ENCODE results near the gene MEX3D.
"Not testable (repeated sequence)": the region's sequence is repeated elsewhere in the genome, so short reads cannot be mapped to it uniquely, and the experiment has no call there.

MEX3D gene

GRCh38 chr19:1554968-1555367, 13.2 kb downstream of the MEX3D start:
- intact Hi-C loops (cut with DNase I): loop anchor here (5.0 kb wide), 1 partner anchor 112 kb away; no protein-coding TSS in a partner anchor
- DNase-seq: no peak

DNA sequence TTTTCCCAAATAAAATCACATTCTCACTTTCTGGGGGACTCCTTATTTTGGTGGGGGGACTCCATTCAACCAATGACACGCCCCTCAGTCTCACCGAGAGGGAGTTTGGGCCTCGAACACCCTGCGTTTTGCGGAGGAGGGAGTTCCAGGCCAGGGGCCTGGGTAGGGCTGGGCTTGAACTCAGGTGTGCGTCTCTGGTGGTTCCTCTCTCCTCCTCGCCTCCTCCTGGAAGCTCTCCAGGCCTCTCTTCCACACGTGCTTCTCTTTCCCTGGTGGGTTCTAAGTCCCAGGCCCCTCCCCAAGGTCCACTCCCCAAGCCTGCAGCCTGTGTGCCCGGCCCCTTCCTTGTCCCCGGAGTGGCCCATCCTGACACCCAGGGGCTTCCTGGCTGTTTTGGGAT, 14.7 kb downstream of the MEX3D start:
- DNase-seq: no peak
- intact Hi-C loops (cut with DNase I): loop anchor here (5.0 kb wide), 1 partner anchor 114 kb away; no protein-coding TSS in a partner anchor

- intact Hi-C loops (cut with DNase I): loop anchor here (5.0 kb wide), 1 partner anchor 116 kb away; no protein-coding TSS in a partner anchor
- DNase-seq: no peak
Observed at GRCh38 chr19:1551068-1552040, 16.8 kb downstream of the MEX3D start.

GRCh38 chr19:1549332-1549945, 18.7 kb downstream of the MEX3D start:
- intact Hi-C loops (cut with DNase I): no loop called here
- no peak for DNase-seq

DNA sequence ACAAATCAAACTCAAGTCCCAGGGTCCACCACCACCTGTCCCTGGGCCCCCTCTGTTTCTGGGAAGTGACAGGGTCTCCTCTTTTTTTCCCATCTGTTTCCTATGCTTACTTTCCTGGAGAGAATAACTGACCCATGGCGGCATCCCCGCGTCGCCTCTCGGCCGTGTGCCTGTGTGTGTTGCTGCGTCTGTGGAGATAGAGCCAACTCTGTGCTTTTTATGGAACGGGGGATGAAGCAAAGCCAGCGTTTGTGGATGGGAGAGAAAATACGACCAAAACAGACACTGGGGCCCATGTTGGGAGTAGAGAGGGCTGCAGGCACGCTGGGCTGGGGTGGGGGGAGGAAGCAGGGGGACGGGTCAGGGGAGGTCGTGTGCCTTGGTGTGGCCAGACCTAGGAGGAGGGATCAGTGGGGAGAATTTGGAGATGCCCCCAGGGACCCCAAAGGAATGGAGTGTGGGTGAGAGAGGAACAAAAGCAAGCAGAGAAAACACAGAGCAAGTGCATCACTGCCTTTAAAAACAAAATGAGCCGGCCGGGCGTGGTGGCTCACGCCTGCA, 27.7 kb downstream of the MEX3D start:
- intact Hi-C loops (cut with DNase I): no loop called here
- no peak for DNase-seq

DNA sequence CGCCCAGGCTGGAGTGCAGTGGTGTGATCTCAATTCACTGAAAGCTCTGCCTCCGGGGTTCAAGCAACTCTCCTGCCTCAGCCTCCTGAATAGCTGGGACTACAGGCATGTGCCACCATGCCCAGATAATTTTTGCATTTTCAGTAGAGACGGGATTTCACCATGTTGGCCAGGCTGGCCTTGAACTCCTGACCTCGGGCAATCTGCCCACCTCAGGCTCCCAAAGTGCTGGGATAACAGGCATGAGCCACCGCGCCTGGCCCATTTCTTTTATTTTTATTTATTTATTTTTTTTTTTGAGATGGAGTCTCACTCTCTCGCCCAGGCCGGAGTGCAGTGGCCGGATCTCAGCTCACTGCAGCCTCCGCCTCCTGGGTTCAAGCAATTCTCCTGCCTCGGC, 28.4 kb downstream of the MEX3D start:
- intact Hi-C loops (cut with DNase I); DNase-seq: not testable (repeated sequence)

- intact Hi-C loops (cut with DNase I): no loop called here
- DNase-seq: no peak
Observed at GRCh38 chr19:1538978-1539377, 29.1 kb downstream of the MEX3D start.

GRCh38 chr19:1535699-1536098, 32.4 kb downstream of the MEX3D start:
- DNase-seq; intact Hi-C loops (cut with DNase I): not testable (repeated sequence)

- DNase-seq: no peak
- intact Hi-C loops (cut with DNase I): no loop called here
Observed at GRCh38 chr19:1534972-1535371, 33.2 kb downstream of the MEX3D start.

DNA sequence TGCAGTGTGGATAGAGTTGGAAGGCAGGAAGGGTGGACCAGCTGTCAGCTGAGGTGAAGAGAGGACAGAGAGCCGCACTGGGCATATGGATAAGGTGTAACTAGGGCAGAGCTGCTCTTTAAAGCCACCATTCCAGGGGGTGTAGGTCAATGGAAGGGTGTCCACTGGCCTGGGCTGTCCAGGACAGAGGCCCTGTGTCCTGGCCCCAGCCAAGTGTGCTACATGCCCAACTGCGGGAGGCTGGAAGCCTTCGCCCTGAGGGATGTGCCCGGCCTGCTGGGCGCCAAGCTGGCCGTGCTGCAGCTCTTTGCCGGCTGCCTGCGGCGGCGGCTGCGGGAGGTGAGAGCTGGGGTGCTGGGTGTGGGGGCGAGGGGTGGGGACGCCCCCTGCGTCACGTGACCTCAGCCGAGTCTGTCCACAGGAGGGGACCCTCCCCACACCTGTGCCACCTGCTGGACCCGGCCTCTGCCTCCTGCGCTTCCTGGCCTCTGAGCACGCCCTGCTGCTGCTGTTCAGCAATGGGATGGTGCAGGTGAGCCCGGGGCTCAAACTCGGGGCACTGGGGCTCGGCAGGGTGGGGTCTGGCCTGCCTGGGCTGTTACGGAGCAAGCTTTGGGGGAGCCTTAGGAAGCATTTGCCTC, 34.5 kb downstream of the MEX3D start:
- intact Hi-C loops (cut with DNase I): no loop called here
- DNase-seq: no peak

- intact Hi-C loops (cut with DNase I): no loop called here
- no peak for DNase-seq
Observed at GRCh38 chr19:1532003-1532402, 36.1 kb downstream of the MEX3D start.

GRCh38 chr19:1531587-1531986, 36.5 kb downstream of the MEX3D start:
- no peak for DNase-seq
- intact Hi-C loops (cut with DNase I): no loop called here

DNA sequence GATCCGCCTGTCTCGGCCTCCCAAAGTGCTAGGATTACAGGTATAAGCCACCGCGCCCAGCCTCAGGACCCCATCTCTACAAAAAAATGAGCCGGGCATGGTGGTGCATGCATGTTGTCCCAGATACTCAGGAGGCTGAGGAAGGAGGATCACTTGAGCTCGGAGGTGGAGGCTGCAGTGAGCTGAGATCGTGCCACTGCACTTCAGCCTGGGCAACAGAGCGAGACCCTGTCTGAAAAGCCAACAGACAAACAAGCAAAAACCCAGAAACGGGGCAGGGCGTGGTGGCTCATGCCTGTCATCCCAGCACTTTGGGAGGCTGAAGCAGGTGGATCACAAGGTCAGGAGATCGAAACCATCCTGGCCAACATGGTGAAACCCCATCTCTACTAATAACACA, 37.3 kb downstream of the MEX3D start:
- DNase-seq; intact Hi-C loops (cut with DNase I): not testable (repeated sequence)

DNA sequence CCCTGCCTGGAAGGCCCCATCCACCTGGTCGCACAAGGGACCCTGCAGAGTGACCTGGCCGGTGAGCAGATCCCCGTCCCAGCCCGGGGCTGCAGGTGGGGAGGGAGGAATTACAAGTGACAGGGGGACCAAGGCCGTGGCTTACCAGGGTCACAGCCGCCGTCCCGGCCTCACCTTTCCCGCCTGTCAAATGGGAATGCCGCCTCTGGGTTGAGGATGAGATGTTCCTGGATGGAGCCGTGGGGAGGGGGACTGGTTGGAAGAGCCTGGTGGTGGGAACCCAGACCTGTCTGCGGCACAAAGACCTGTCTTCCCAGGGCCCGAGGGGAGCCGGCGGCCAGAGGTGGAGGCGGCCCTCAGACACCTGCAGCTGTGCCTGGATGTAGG, 38.7 kb downstream of the MEX3D start:
- intact Hi-C loops (cut with DNase I): no loop called here
- DNase-seq: no peak

- DNase-seq: no peak
- intact Hi-C loops (cut with DNase I): no loop called here
Observed at GRCh38 chr19:1528596-1529429, 39.3 kb downstream of the MEX3D start.

DNA sequence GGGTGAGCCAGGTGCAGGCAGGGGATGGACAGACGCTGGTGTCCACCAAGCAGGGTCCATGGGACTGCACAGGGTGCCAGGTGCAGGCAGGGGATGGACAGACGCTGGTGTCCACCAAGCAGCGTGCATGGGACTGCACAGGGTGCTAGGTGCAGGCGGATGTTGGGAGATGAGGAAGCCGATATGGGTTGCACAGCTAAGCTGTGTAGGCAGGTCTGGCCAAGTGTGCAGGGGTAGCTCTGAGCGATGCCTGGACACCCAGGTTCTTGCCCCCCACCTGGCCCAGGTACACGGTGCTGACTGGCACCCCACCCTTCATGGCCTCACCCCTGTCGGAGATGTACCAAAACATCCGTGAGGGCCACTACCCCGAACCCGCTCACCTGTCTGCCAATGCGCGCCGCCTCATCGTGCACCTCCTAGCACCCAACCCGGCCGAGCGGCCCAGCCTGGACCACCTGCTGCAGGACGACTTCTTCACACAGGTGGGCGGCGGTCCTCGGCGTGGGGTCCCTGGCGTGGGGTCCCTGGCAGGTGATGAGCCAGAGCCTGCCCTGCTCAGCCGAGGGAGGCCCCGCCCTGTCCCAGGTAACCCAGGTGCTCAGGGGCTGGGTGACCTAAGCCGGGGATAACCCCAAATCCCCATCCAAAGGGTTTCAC, 40.3 kb downstream of the MEX3D start:
- DNase-seq: no peak
- intact Hi-C loops (cut with DNase I): no loop called here

DNA sequence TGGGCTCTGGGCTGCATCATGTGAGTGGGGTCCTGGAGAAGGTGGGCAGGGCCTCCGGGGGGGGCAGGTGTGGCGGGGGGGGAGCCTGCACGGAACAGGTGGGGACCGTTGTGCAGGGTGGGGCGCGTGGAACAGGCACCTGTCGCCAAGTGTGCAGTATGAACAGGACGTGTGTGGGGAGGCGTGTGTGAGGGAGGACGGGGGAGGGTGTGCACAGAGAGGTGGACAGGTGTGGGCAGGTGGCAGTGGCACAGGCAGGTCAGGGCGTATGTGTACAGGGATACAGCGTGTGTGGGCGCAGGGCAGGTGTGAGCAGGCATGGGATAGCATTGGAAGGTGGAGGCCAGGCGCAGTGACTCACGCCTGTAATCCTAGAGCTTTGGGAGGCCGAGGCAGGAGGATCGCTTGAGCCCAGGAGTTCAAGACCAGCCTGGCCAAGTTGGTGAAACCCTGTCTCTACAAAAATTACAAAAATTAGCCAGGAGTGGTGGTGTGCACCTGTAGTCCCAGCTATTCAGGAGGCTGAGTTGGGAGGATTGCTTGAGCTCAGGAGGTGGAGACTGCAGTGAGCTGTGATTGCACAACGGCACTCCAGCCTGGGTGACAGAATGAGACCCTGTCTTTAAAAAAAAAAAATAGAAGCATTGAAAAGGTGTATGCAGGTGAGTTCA, 41.0 kb downstream of the MEX3D start:
- DNase-seq: no peak
- intact Hi-C loops (cut with DNase I): no loop called here
